Duodenal mucosa (tissue), 2 donors: ENCODE measurements around the gene AP5M1.
"Not testable (repeated sequence)": the region's sequence is repeated elsewhere in the genome, so short reads cannot be mapped to it uniquely, and the experiment has no call there.

Source experiments
- H3K27ac ChIP-seq: one replicate; pipeline ENCODE4 v1.7.0; 2013; ENCODE audit warnings: low read depth, low read length
- H3K27me3 ChIP-seq, 2 donors: one replicate each; pipeline ENCODE4 v1.7.0; 2013; ENCODE audit warnings: low read length in 2 of 2, control low read depth in 1 of 2; ENCODE audit not compliant: insufficient read depth in 2 of 2, control insufficient read depth in 1 of 2
- H3K36me3 ChIP-seq, 2 donors: one replicate each; pipeline ENCODE4 v1.7.0; 2013; ENCODE audit warnings: low read length in 2 of 2, control low read depth in 1 of 2; ENCODE audit not compliant: insufficient read depth in 2 of 2, control insufficient read depth in 1 of 2
- H3K4me1 ChIP-seq, 2 donors: one replicate each; pipeline ENCODE4 v1.7.0; 2013; ENCODE audit warnings: low read length in 2 of 2, control low read depth in 1 of 2; ENCODE audit not compliant: insufficient read depth in 2 of 2, control insufficient read depth in 1 of 2
- H3K4me3 ChIP-seq, 2 donors: one replicate each; pipeline ENCODE4 v1.7.0; 2013; ENCODE audit warnings: low read length in 2 of 2, low read depth in 1 of 2
- H3K9ac ChIP-seq, 2 donors: one replicate each; pipeline ENCODE4 v1.7.0; 2013; ENCODE audit warnings: low read length in 2 of 2, low read depth in 1 of 2
- H3K9me3 ChIP-seq, 2 donors: one replicate each; pipeline ENCODE4 v1.7.0; 2013; ENCODE audit warnings: low read length in 2 of 2, control low read depth in 1 of 2; ENCODE audit not compliant: control insufficient read depth in 1 of 2

Gene AP5M1, protein sequence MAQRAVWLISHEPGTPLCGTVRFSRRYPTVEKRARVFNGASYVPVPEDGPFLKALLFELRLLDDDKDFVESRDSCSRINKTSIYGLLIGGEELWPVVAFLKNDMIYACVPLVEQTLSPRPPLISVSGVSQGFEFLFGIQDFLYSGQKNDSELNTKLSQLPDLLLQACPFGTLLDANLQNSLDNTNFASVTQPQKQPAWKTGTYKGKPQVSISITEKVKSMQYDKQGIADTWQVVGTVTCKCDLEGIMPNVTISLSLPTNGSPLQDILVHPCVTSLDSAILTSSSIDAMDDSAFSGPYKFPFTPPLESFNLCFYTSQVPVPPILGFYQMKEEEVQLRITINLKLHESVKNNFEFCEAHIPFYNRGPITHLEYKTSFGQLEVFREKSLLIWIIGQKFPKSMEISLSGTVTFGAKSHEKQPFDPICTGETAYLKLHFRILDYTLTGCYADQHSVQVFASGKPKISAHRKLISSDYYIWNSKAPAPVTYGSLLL

DNA sequence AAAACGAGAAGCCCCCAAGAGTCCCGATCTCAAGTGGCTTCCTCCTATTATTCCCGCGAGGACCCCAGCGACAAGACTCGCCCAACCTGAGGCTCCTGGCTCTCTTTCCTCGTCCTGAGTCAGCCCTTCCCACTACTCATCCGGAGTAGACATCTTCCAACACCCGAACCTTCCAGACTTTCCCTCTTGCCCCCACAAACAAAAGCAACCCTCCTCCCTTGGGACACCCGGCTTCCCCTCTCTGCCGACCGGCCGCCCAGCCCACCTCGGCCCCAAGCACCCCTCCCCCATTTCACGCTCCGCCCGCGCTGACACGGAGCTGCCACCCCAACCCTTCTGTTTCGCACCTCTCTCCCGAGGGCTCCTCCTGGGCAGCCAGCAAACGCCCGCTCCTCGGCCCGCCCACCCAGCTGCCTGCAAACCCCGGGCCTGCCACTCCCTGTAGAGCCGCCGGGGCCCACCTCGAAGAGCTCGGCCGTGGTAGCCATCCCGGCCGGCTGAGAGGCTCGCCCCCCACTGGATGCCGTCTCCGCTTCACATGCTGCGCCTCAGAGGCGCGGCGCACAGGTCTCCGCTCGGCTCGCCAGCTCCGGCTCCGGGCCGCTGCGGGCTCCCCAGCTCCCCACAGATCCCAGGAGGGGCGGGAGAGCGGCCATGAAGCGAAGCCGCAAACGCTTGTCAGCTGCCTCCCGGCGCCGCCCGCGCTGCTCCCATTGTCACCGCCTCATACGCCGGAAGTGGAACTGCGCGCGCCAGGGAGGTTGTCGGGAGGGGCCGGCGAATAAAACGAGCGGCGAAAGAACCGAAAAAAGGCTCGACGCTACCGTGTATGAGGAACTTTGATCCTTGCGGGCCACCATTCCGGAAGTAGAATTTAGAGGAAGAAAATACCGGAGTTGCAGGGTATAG is at the start of gene AP5M1, which contains the start of gene EXOC5:
Gene AP5M1 (plus strand): TSS at position 811 of the 909 bp plus-strand sequence. CDS start 344 bp downstream, outside the sequence.
Gene EXOC5 (minus strand): TSS at position 745 of the 909 bp plus-strand sequence. CDS start 257 bp downstream, at position 488.
- Histone ChIP-seq H3K9me3 (no peaks in the 10 kb centered on the region), H3K27me3 (no peaks in the 10 kb centered on the region), H3K27ac (peak within 1 kb of the TSS; percentile 89), H3K36me3 (no peaks in the 10 kb centered on the region), H3K9ac (peak within 1 kb of the TSS; percentile 88 to 99), H3K4me3 (peak within 1 kb of the TSS; percentile 88 to 99), H3K4me1 (peaks cover 14 to 43% of the 10 kb centered on the region in 2 donors)

DNA sequence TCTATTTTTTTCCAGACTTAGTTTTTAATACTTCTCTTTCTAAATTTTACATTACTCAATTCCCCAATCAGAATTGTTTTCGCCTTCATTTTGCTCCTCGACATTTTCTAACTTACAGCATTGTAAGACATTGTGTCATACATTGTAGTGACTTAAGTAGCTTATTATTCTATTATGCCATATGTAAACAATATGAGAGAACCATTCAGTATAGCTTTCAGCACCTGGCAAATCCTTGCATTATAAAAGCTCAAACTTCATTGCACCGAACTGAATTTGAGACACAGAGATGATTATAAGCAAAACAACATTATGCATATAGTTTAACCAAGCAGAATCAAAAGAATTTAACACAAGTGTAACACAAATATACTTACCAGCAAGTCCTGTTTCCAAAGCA is 46.8 kb upstream of the AP5M1 start:
- H3K36me3 ChIP-seq, result peaks cover 20 to 23% of the 10 kb centered on the region in 2 donors
- no peaks in the 10 kb centered on the region for H3K9me3 ChIP-seq
- H3K9ac ChIP-seq, result no peak overlapping the region
- no peaks in the 10 kb centered on the region for H3K27me3 ChIP-seq
- H3K4me3 ChIP-seq, result no peak overlapping the region
- no peaks in the 10 kb centered on the region for H3K4me1 ChIP-seq
- H3K27ac ChIP-seq, result no peak overlapping the region

- H3K27ac ChIP-seq, result no peak overlapping the region
- H3K4me1 ChIP-seq, result no peaks in the 10 kb centered on the region
- no peaks in the 10 kb centered on the region for H3K9me3 ChIP-seq
- peaks cover 14 to 20% of the 10 kb centered on the region in 2 donors for H3K36me3 ChIP-seq
- no peaks in the 10 kb centered on the region for H3K27me3 ChIP-seq
- no peak overlapping the region for H3K4me3 ChIP-seq
- H3K9ac ChIP-seq, result no peak overlapping the region
Measured at GRCh38 chr14:57227083-57227482, 41.7 kb upstream of the AP5M1 start.

DNA sequence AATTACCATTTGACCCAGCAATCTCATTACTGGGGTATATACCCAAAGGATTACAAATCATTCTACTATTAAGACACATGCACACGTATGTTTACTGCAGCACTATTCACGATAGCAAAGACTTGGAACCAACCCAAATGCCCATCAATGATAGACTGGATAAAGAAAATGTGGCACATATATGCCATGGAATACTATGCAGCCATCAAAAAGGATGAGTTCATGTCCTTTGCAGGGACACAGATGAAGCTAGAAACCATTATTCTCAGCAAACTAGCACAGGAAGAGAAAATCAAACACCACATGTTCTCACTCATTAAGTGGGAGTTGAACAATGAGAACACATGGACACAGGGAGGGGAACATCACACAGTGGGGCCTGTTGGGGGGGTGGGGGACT is 40.5 kb upstream of the AP5M1 start:
- H3K27me3 ChIP-seq, H3K27ac ChIP-seq, H3K9ac ChIP-seq, H3K4me3 ChIP-seq, H3K9me3 ChIP-seq, H3K4me1 ChIP-seq: not testable (repeated sequence)
- H3K36me3 ChIP-seq, result peaks cover 19 to 22% of the 10 kb centered on the region in 2 donors

- Histone ChIP-seq H3K4me1 (no peaks in the 10 kb centered on the region), H3K4me3 (no peak overlapping the region), H3K27ac (no peak overlapping the region), H3K27me3 (no peaks in the 10 kb centered on the region), H3K9me3 (no peaks in the 10 kb centered on the region), H3K9ac (no peak overlapping the region), H3K36me3 (peaks cover 18 to 24% of the 10 kb centered on the region in 2 donors)
Measured at GRCh38 chr14:57232006-57232405, 36.8 kb upstream of the AP5M1 start.

DNA sequence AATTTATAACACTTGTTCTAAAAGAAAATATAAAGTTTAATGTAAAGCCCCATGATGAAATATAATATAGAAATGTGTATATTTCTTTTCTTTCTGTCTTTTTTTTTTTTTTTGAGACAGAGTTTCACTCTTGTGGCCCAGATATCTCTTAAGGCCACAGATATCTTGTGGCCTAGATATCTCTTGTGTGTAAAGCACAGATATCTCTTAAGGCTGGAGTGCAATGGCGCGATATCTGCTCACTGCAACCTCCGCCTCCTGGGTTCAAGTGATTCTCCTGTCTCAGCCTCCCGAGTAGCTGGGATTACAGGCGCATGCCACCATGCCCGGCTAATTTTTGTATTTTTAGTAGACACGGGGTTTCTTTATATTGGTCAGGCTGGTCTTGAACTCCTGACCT is 28.7 kb upstream of the AP5M1 start:
- not testable (repeated sequence) for H3K27me3 ChIP-seq, H3K9me3 ChIP-seq, H3K9ac ChIP-seq, H3K36me3 ChIP-seq, H3K4me3 ChIP-seq, H3K4me1 ChIP-seq, H3K27ac ChIP-seq

GRCh38 chr14:57243320-57243719 is 25.5 kb upstream of the AP5M1 start:
- Histone ChIP-seq H3K36me3 (peaks cover 4 to 7% of the 10 kb centered on the region in 2 donors), H3K4me1 (no peaks in the 10 kb centered on the region), H3K4me3 (no peak overlapping the region)

GRCh38 chr14:57244106-57244505 is 24.7 kb upstream of the AP5M1 start:
- H3K27me3 ChIP-seq, result no peaks in the 10 kb centered on the region
- no peak overlapping the region for H3K4me3 ChIP-seq
- H3K9ac ChIP-seq, result no peak overlapping the region
- no peaks in the 10 kb centered on the region for H3K4me1 ChIP-seq
- peaks cover 4 to 7% of the 10 kb centered on the region in 2 donors for H3K36me3 ChIP-seq
- H3K9me3 ChIP-seq, result no peaks in the 10 kb centered on the region
- no peak overlapping the region for H3K27ac ChIP-seq

More at GRCh38 chr14:57243320-57243719, 25.5 kb upstream of the AP5M1 start:
- Histone ChIP-seq H3K27ac (no peak overlapping the region), H3K9me3 (no peaks in the 10 kb centered on the region), H3K9ac (no peak overlapping the region), H3K27me3 (no peaks in the 10 kb centered on the region)

GRCh38 chr14:57245941-57246340 is 22.8 kb upstream of the AP5M1 start:
- Histone ChIP-seq H3K9ac (no peak overlapping the region), H3K4me3 (no peak overlapping the region), H3K9me3 (no peaks in the 10 kb centered on the region), H3K36me3 (peaks cover 4 to 5% of the 10 kb centered on the region in 2 donors), H3K4me1 (no peaks in the 10 kb centered on the region), H3K27me3 (no peaks in the 10 kb centered on the region), H3K27ac (no peak overlapping the region)
